OCI-LY1 (cell line): Measurements from ENCODE around the gene CHAF1A.
A peak's percentile ranks its signal among the peaks of the same experiment; 100 is the strongest.

Source experiments
- H2AFZ ChIP-seq: fragments of 200-600 bp; sonication (generic), shearing (Covaris generic); 2 replicates; pipeline ENCODE4 v1.6.0; 2014; ENCODE audit warnings: antibody characterized with exemption, mild to moderate bottlenecking, low read length
- H3F3A ChIP-seq: fragments of 200-600 bp; sonication (generic), shearing (Covaris generic); 2 replicates; pipeline ENCODE4 v1.6.0; 2014; ENCODE audit warnings: mild to moderate bottlenecking, antibody characterized with exemption, low read length, moderate library complexity; ENCODE audit not compliant: insufficient read depth
- H3K27ac ChIP-seq: fragments of 200-600 bp; sonication (generic); 2 replicates; pipeline ENCODE4 v1.5.1; 2014; ENCODE audit warnings: low read length, mixed run types, mild to moderate bottlenecking, low read depth; ENCODE audit not compliant: poor library complexity, severe bottlenecking
- H3K27me3 ChIP-seq: fragments of 200-600 bp; sonication (generic); 2 replicates; pipeline ENCODE4 v1.6.0; 2014; ENCODE audit warnings: antibody characterized with exemption, mild to moderate bottlenecking, low read length, moderate library complexity; ENCODE audit not compliant: insufficient read depth
- H3K36me3 ChIP-seq: fragments of 200-600 bp; sonication (generic); 2 replicates; pipeline ENCODE4 v1.6.1; 2014; ENCODE audit warnings: mild to moderate bottlenecking, antibody characterized with exemption, low read length, moderate library complexity, mixed read lengths; ENCODE audit not compliant: insufficient read depth
- H3K4me1 ChIP-seq: fragments of 200-600 bp; sonication (generic); 2 replicates; pipeline ENCODE4 v1.5.1; 2014; ENCODE audit warnings: mild to moderate bottlenecking, low read length, moderate library complexity; ENCODE audit not compliant: insufficient read depth, severe bottlenecking
- H3K4me2 ChIP-seq: fragments of 200-600 bp; sonication (generic), shearing (Covaris generic); 2 replicates; pipeline ENCODE4 v1.6.1; 2014; ENCODE audit warnings: low read length
- H3K4me3 ChIP-seq: fragments of 200-600 bp; sonication (generic); 2 replicates; pipeline ENCODE4 v1.5.1; 2014; ENCODE audit warnings: low read length, low read depth, mild to moderate bottlenecking, mixed read lengths; ENCODE audit not compliant: poor library complexity, severe bottlenecking
- H3K79me2 ChIP-seq: fragments of 200-600 bp; shearing (Covaris generic); 2 replicates; pipeline ENCODE4 v1.6.1; 2016; ENCODE audit warnings: mixed run types, low read length, mixed read lengths; ENCODE audit not compliant: insufficient read depth
- H3K9ac ChIP-seq: fragments of 200-600 bp; sonication (generic), shearing (Covaris generic); 2 replicates; pipeline ENCODE4 v1.6.1; 2014; ENCODE audit warnings: mild to moderate bottlenecking, low read length, mixed read lengths
- H3K9me2 ChIP-seq: fragments of 200-600 bp; sonication (generic), shearing (Covaris generic); 2 replicates; pipeline ENCODE4 v1.6.1; 2014; ENCODE audit warnings: low read depth, mild to moderate bottlenecking, low read length, mixed read lengths
- H3K9me3 ChIP-seq: fragments of 200-600 bp; shearing (Covaris generic); 2 replicates; pipeline ENCODE4 v1.6.1; 2014; ENCODE audit warnings: low read length, mixed read lengths
- H4K20me1 ChIP-seq: fragments of 200-600 bp; sonication (generic), shearing (Covaris generic); 2 replicates; pipeline ENCODE4 v1.6.0; 2016; ENCODE audit warnings: mild to moderate bottlenecking, low read length; ENCODE audit not compliant: insufficient read depth
- EZH2 ChIP-seq: fragments of 200-600 bp; sonication (generic), shearing (Covaris generic); IDR thresholded peaks from 2 replicates; pipeline ENCODE4 v1.8.0; 2017; ENCODE audit warnings: borderline replicate concordance, mixed run types, mild to moderate bottlenecking, antibody characterized with exemption, low read length, moderate library complexity, mixed read lengths
- TF ChIP-seq, protein P1 (sequence below): fragments of 200-600 bp; sonication (generic), shearing (Covaris generic); IDR thresholded peaks from 2 replicates; pipeline ENCODE4 v1.5.1; 2017; ENCODE audit warnings: mild to moderate bottlenecking, antibody characterized with exemption, low read length, moderate library complexity, mixed read lengths

CHAF1A gene

DNA sequence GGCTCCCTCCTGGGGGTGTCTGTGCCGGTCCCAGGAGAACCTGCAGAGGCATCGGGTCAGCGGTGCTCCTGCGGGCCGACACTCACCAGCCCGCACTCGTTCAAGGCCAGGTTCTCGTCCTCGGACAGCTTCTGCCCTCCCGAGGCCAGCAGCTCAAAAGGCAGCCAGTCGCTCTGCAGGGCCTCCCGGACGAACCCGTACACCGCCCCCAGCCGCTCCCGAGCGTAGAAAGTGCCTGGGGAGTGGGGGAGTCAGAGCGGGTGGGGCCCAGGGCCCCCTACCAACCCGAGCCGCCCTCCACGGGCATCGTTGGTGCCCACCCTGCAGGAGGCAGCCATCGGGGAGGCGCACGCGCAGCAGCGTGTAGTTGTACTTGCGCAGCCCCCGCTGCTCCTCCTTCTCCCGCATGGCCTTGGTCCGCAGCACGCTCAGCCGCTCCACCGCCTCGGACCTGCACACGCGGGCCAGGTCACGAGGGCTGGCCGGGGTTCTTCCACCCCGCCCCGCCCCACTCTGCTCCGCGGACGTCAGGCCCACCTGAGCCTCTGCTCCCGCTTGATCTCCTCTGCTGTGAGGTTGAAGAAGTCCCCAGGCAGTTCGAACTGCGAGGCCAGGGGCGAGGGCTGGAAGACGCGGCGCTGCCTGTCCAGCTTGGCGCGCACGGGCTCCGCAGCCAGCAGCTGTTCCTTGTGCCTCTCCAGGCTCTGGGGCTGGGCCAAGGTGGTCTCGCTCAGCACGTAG is 43.7 kb downstream of the CHAF1A start:
- Histone ChIP-seq H4K20me1 (no peaks in the 10 kb centered on the region), H3K27me3 (no peaks in the 10 kb centered on the region), H3F3A (no peaks in the 10 kb centered on the region), H3K4me3 (no peak overlapping the region), H3K9ac (no peak overlapping the region), H3K79me2 (no peaks in the 10 kb centered on the region), H3K9me2 (no peaks in the 10 kb centered on the region), H2AFZ (no peak overlapping the region), H3K27ac (no peak overlapping the region), H3K36me3 (peaks cover 58% of the 10 kb centered on the region), H3K4me1 (peaks cover 9% of the 10 kb centered on the region), H3K9me3 (no peaks in the 10 kb centered on the region), H3K4me2 (no peak overlapping the region)
- TF ChIP-seq EZH2, result no peak
- TF ChIP-seq, protein P1, sequence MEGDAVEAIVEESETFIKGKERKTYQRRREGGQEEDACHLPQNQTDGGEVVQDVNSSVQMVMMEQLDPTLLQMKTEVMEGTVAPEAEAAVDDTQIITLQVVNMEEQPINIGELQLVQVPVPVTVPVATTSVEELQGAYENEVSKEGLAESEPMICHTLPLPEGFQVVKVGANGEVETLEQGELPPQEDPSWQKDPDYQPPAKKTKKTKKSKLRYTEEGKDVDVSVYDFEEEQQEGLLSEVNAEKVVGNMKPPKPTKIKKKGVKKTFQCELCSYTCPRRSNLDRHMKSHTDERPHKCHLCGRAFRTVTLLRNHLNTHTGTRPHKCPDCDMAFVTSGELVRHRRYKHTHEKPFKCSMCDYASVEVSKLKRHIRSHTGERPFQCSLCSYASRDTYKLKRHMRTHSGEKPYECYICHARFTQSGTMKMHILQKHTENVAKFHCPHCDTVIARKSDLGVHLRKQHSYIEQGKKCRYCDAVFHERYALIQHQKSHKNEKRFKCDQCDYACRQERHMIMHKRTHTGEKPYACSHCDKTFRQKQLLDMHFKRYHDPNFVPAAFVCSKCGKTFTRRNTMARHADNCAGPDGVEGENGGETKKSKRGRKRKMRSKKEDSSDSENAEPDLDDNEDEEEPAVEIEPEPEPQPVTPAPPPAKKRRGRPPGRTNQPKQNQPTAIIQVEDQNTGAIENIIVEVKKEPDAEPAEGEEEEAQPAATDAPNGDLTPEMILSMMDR, result no peak

DNA sequence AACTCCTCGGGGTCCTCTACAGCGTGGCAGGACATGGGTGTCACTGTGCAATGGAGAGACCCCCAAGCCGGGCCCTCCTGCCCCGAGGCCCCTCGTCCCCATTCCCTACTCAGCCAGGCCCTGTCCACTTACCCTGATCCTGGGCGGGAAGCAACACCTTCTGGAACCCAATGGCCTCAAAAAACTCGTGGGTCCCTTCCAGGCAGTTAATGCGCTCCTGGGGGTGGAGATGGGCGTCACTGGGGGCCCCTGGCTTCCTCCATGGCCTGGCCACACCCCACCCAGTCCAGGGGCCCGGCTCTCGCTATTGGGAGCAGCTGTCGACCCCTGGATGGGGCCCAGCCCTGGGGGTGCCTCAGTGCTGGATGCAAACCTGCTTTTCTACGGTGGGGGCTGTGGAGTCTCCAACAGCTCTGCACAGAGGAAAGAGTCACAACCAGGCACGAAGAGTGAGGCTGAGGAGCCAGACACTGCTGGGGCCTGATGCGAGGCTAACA is 44.3 kb downstream of the CHAF1A start:
- Histone ChIP-seq H3K4me3 (no peak overlapping the region), H2AFZ (no peak overlapping the region), H3F3A (no peaks in the 10 kb centered on the region), H4K20me1 (no peaks in the 10 kb centered on the region), H3K9ac (no peak overlapping the region), H3K4me2 (no peak overlapping the region), H3K27me3 (no peaks in the 10 kb centered on the region), H3K9me2 (no peaks in the 10 kb centered on the region), H3K27ac (no peak overlapping the region), H3K4me1 (peaks cover 5% of the 10 kb centered on the region), H3K9me3 (no peaks in the 10 kb centered on the region), H3K36me3 (peaks cover 58% of the 10 kb centered on the region), H3K79me2 (no peaks in the 10 kb centered on the region)
- no peak for TF ChIP-seq EZH2
- TF ChIP-seq, protein P1, result no peak

- H4K20me1 ChIP-seq, result no peaks in the 10 kb centered on the region
- no peaks in the 10 kb centered on the region for H3K4me1 ChIP-seq
- H3K36me3 ChIP-seq, result peaks cover 65% of the 10 kb centered on the region
- H3K79me2 ChIP-seq, result no peaks in the 10 kb centered on the region
- no peak overlapping the region for H2AFZ ChIP-seq
- no peaks in the 10 kb centered on the region for H3F3A ChIP-seq
- H3K27me3 ChIP-seq, result no peaks in the 10 kb centered on the region
- no peaks in the 10 kb centered on the region for H3K9me3 ChIP-seq
- no peaks in the 10 kb centered on the region for H3K9me2 ChIP-seq
- H3K4me2 ChIP-seq, result no peak overlapping the region
- H3K27ac ChIP-seq, result no peak overlapping the region
- H3K9ac ChIP-seq, result no peak overlapping the region
- no peak overlapping the region for H3K4me3 ChIP-seq
- TF ChIP-seq, protein P1, result peak; percentile 9; the same call in 1 of the 2 replicates
- TF ChIP-seq EZH2, result no peak
These were observed 45.1 kb downstream of the CHAF1A start for GRCh38 chr19:4447327-4448146.
